Left ventricle myocardium inferior (tissue), 1 donor: ENCODE data around the gene PIGB. TPM values are rescaled to one million over a fixed set of nuclear protein-coding genes. Genes with fewer than 3 reads are reported as not detected.

ENCODE experiments used
- DNase-seq: peaks from one replicate; pipeline ENCODE4 v3.0.0-alpha.2; 2020
- H3K27ac ChIP-seq: fragments of 200-600 bp; replicated peaks from 2 replicates; pipeline ENCODE4 v1.8.0; 2021
- H3K27me3 ChIP-seq: fragments of 200-600 bp; 2 replicates; pipeline ENCODE4 v1.8.0; 2021; ENCODE audit warnings: low read depth
- H3K36me3 ChIP-seq: fragments of 200-600 bp; 2 replicates; pipeline ENCODE4 v1.8.0; 2021
- H3K4me1 ChIP-seq: fragments of 200-600 bp; 2 replicates; pipeline ENCODE4 v1.8.0; 2021
- H3K4me3 ChIP-seq: fragments of 200-600 bp; 2 replicates; pipeline ENCODE4 v1.8.0; 2021; ENCODE audit warnings: mild to moderate bottlenecking, moderate library complexity
- H3K9me3 ChIP-seq: fragments of 200-600 bp; replicated peaks from 2 replicates; pipeline ENCODE4 v1.8.0; 2021
- intact Hi-C: fragments of 100-400 bp; cut with micrococcal nuclease; formaldehyde crosslinking; loops from one replicate; pipeline ENCODE4 v1.11.0; 2022
- microRNA-seq: library from miRNA; unstranded; fragments of <30 nt; microRNA quantifications from one replicate; pipeline ENCODE4 v1.2.0, GENCODE V29; 2020
- total RNA-seq: library from RNA; stranded (reverse); fragmentation: NEBNext Ultra II Directional; extraction: Animal tissue kit (Norgen Biotek cat#: 25700); gene quantifications from one replicate; pipeline ENCODE4 v1.2.1, GENCODE V29; 2021
- TF ChIP-seq, protein P1 (sequence below): fragments of 200-600 bp; IDR thresholded peaks from 2 replicates; pipeline ENCODE4 v1.8.0; 2021; ENCODE audit warnings: antibody characterized with exemption, mild to moderate bottlenecking, borderline replicate concordance
- donor health status: DM: no; HTN: yes; CAD: no; lungs with severe emphysema.

Gene PIGB
- total RNA-seq, 1 donor from 2014 or later: 2.8 TPM

DNA sequence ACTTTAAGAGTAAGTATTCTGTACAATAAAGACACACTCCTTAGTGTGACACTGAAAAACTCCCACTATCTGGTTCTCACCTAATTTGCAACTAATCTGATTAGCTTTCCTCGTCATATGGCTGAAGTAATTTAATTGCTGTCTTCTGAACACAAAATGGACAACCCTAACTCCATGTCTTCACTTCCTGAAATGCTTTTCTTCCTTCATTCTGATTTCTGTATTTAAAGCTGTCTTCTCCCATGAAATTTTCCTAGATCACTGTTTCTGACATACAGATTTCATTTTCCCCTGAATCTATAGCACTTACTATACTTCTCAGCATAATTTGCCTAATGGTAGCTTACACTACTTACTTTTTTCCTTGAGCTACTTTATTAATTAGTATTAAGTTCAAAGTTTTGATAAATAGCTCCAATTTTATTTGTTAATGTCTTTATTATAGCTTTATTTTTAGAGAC lies 82.8 kb downstream of the PIGB start:
- H3K4me1 ChIP-seq: peaks cover 45% of the 10 kb centered on the region
- H3K36me3 ChIP-seq: no peaks in the 10 kb centered on the region
- intact Hi-C loops: no loop called here
- H3K4me3 ChIP-seq: no peak overlapping the region
- no peaks in the 10 kb centered on the region for H3K9me3 ChIP-seq
- no peaks in the 10 kb centered on the region for H3K27me3 ChIP-seq
- DNase-seq: no peak
- TF ChIP-seq, protein P1, sequence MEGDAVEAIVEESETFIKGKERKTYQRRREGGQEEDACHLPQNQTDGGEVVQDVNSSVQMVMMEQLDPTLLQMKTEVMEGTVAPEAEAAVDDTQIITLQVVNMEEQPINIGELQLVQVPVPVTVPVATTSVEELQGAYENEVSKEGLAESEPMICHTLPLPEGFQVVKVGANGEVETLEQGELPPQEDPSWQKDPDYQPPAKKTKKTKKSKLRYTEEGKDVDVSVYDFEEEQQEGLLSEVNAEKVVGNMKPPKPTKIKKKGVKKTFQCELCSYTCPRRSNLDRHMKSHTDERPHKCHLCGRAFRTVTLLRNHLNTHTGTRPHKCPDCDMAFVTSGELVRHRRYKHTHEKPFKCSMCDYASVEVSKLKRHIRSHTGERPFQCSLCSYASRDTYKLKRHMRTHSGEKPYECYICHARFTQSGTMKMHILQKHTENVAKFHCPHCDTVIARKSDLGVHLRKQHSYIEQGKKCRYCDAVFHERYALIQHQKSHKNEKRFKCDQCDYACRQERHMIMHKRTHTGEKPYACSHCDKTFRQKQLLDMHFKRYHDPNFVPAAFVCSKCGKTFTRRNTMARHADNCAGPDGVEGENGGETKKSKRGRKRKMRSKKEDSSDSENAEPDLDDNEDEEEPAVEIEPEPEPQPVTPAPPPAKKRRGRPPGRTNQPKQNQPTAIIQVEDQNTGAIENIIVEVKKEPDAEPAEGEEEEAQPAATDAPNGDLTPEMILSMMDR: no peak
- H3K27ac ChIP-seq: no peak overlapping the region

DNA sequence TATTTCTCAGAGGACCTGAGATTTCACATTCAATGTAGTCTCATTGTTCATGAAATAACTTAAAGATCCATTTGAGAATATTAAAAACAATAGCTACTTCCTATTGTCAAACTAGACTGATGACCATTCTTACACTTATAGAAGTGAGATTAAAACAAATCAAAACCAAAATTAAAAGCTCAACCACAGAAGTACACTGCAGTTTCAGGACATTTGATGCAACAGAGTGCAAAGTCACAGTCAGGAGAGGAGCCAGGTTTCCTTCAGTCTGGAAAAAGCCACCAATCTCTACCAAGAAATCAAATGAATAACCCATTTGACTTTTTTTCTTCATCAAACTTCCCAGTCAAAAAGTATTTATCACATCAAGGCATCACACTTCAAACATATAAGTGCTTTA lies 83.7 kb downstream of the PIGB start:
- intact Hi-C loops: no loop called here
- no peaks in the 10 kb centered on the region for H3K9me3 ChIP-seq
- TF ChIP-seq, protein P1: no peak
- peak overlapping the region; percentile 48 for H3K27ac ChIP-seq
- H3K36me3 ChIP-seq: no peaks in the 10 kb centered on the region
- peaks cover 54% of the 10 kb centered on the region for H3K4me1 ChIP-seq
- DNase-seq: no peak
- no peaks in the 10 kb centered on the region for H3K27me3 ChIP-seq
- H3K4me3 ChIP-seq: no peak overlapping the region

DNA sequence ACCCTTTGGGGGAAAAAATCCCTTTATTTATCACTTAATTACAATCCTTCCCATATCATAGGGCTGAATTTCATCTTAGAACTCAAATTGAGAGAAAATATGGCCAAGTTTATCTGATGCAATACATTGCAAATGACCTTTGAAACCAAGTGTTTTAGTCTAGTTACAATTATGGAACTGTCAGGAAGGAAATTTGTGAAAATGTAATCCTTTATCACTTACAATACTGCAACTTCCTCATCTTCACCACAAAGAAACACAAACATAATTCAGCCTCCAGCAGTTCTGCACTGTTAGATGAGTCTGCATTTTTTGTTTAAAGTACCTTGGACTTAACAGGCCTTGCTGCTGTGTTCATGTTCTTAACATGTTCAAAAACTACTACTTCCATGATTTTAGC lies 84.5 kb downstream of the PIGB start:
- Histone ChIP-seq H3K4me1 (peaks cover 59% of the 10 kb centered on the region), H3K27ac (peak overlapping the region; percentile 48)
- intact Hi-C loops: no loop called here

More for the DNA sequence above, 84.5 kb downstream of the PIGB start:
- H3K9me3 ChIP-seq: no peaks in the 10 kb centered on the region
- H3K4me3 ChIP-seq: no peak overlapping the region
- no peak for DNase-seq
- TF ChIP-seq, protein P1: no peak
- no peaks in the 10 kb centered on the region for H3K36me3 ChIP-seq
- H3K27me3 ChIP-seq: no peaks in the 10 kb centered on the region

Small RNA genes lying within 50 kb of the gene (microRNA-seq; reads per million reads assigned to microRNA genes)
- gene MIR628: 261 reads per million, percentile 68 among the genes with 10 or more reads in this experiment

Other genes with a start within 250 kb of the PIGB start
- 44.4 TPM for gene RSL24D1, start 122.3 kb upstream of the PIGB start, total RNA-seq
- gene RAB27A, start 29.4 kb upstream of the PIGB start, total RNA-seq: 5.8 TPM
- gene PIGBOS1, start 99 bp upstream of the PIGB start, total RNA-seq: 7.6 TPM
- gene CCPG1, start 89.1 kb downstream of the PIGB start, total RNA-seq: 94.6 TPM
- 8.7 TPM for gene PIERCE2, start 89.3 kb downstream of the PIGB start, total RNA-seq
- 0.47 TPM for gene DNAAF4, start 189.0 kb downstream of the PIGB start, total RNA-seq